SK-N-MC (cell line): ENCODE results near the gene LAMA5.

Experiments used
- DNase-seq: peaks from one replicate; pipeline ENCODE4 v3.0.0-alpha.2; 2011; ENCODE audit warnings: low read depth, low spot score
- H3K27ac ChIP-seq: fragments of 200-600 bp; sonication (generic); 2 replicates; pipeline ENCODE4 v1.5.1; 2016; ENCODE audit warnings: mixed run types
- H3K36me3 ChIP-seq: fragments of 200-600 bp; sonication (generic); 2 replicates; pipeline ENCODE4 v1.6.1; 2017; ENCODE audit warnings: antibody characterized with exemption, low read length, mixed read lengths; ENCODE audit not compliant: insufficient read depth
- H3K4me3 ChIP-seq: fragments of 200-600 bp; sonication (generic); 2 replicates; pipeline ENCODE4 v1.5.1; 2016
- H3K9ac ChIP-seq: fragments of 200-600 bp; sonication (generic); 2 replicates; pipeline ENCODE4 v1.8.0; 2017; ENCODE audit warnings: mixed run types, mixed read lengths; ENCODE audit not compliant: insufficient read length
- H3K9me3 ChIP-seq: fragments of 200-600 bp; sonication (generic); 2 replicates; pipeline ENCODE4 v1.6.1; 2017; ENCODE audit warnings: low read depth, mild to moderate bottlenecking, antibody characterized with exemption, low read length, moderate library complexity, mixed read lengths
- EZH2 ChIP-seq: fragments of 200-600 bp; sonication (generic); IDR thresholded peaks from one replicate; pipeline ENCODE4 v1.6.1; 2017; ENCODE audit warnings: antibody characterized with exemption
- FOXP2 ChIP-seq: optimal IDR thresholded peaks from 2 replicates; pipeline ENCODE3; 2011; ENCODE audit warnings: mild to moderate bottlenecking, moderate library complexity; ENCODE audit not compliant: insufficient read depth; ENCODE audit errors: extremely low read length, control extremely low read depth
- POLR2AphosphoS5 ChIP-seq: IDR thresholded peaks from 2 replicates; pipeline ENCODE4 v1.6.1; 2012; ENCODE audit warnings: mild to moderate bottlenecking, low read depth, low read length, borderline replicate concordance

Gene LAMA5

GRCh38 chr20:62367136-62367632, at the start of gene LAMA5:
Gene LAMA5 (minus strand): TSS chr20:62367312. CDS start chr20:62367245, 67 bp downstream.
- Histone ChIP-seq H3K4me3 (peak within 1 kb of the TSS; percentile 79), H3K9ac (peak within 1 kb of the TSS; percentile 68), H3K9me3 (no peaks in the 10 kb centered on the region), H3K36me3 (no peaks in the 10 kb centered on the region), H3K27ac (no peak within 1 kb of the TSS)
- no peak for DNase-seq
- TF ChIP-seq FOXP2, result no peak
- TF ChIP-seq POLR2AphosphoS5, result no peak
- TF ChIP-seq EZH2, result no peak

- Histone ChIP-seq H3K9me3 (no peaks in the 10 kb centered on the region), H3K27ac (no peak overlapping the region), H3K4me3 (no peak overlapping the region), H3K36me3 (no peaks in the 10 kb centered on the region), H3K9ac (no peak overlapping the region)
- no peak for DNase-seq
- TF ChIP-seq FOXP2 (no peak), EZH2 (no peak), POLR2AphosphoS5 (no peak)
Measured at GRCh38 chr20:62415354-62416111, 48.4 kb upstream of the LAMA5 start.

- TF ChIP-seq POLR2AphosphoS5 (no peak), EZH2 (no peak), FOXP2 (no peak)
- Histone ChIP-seq H3K9me3 (no peaks in the 10 kb centered on the region), H3K4me3 (no peak overlapping the region), H3K36me3 (no peaks in the 10 kb centered on the region), H3K27ac (no peak overlapping the region), H3K9ac (no peak overlapping the region)
- no peak for DNase-seq
Measured at GRCh38 chr20:62413896-62414481, 46.9 kb upstream of the LAMA5 start.

GRCh38 chr20:62413025-62413570, 46.0 kb upstream of the LAMA5 start:
- no peak overlapping the region for H3K4me3 ChIP-seq
- no peaks in the 10 kb centered on the region for H3K9me3 ChIP-seq
- no peak for DNase-seq
- H3K36me3 ChIP-seq, result no peaks in the 10 kb centered on the region
- H3K27ac ChIP-seq, result no peak overlapping the region
- no peak overlapping the region for H3K9ac ChIP-seq
- TF ChIP-seq EZH2 (no peak), POLR2AphosphoS5 (no peak), FOXP2 (no peak)

- no peak overlapping the region for H3K9ac ChIP-seq
- TF ChIP-seq EZH2, result no peak
- TF ChIP-seq POLR2AphosphoS5, result no peak
- TF ChIP-seq FOXP2, result no peak
- no peak overlapping the region for H3K27ac ChIP-seq
- DNase-seq, result no peak
- no peaks in the 10 kb centered on the region for H3K36me3 ChIP-seq
- no peak overlapping the region for H3K4me3 ChIP-seq
- no peaks in the 10 kb centered on the region for H3K9me3 ChIP-seq
Measured at GRCh38 chr20:62412194-62413024, 45.3 kb upstream of the LAMA5 start.

GRCh38 chr20:62411479-62412193, 44.5 kb upstream of the LAMA5 start:
- TF ChIP-seq FOXP2 (no peak), EZH2 (no peak), POLR2AphosphoS5 (no peak)
- no peak overlapping the region for H3K9ac ChIP-seq
- H3K9me3 ChIP-seq, result no peaks in the 10 kb centered on the region
- H3K27ac ChIP-seq, result no peak overlapping the region
- no peak for DNase-seq
- H3K4me3 ChIP-seq, result no peak overlapping the region
- H3K36me3 ChIP-seq, result no peaks in the 10 kb centered on the region

GRCh38 chr20:62410746-62411478, 43.8 kb upstream of the LAMA5 start:
- Histone ChIP-seq H3K9ac (no peak overlapping the region), H3K9me3 (no peaks in the 10 kb centered on the region), H3K4me3 (no peak overlapping the region), H3K36me3 (no peaks in the 10 kb centered on the region), H3K27ac (no peak overlapping the region)
- no peak for TF ChIP-seq EZH2
- TF ChIP-seq POLR2AphosphoS5, result no peak
- TF ChIP-seq FOXP2, result no peak
- DNase-seq, result no peak
